ENCODE results near the gene ALDOC.

ALDOC gene

GRCh38 chr17:28534740-28535375 is 41.8 kb downstream of the ALDOC start:
- Histone ChIP-seq H3K9me3 (ENCODE audit: severe bottlenecking) (no peaks in the 10 kb centered on the region), H3K27ac (no peak overlapping the region), H3K36me3 (no peaks in the 10 kb centered on the region), H3K4me3 (ENCODE audit: low read depth, low read length) (no peak overlapping the region), H3K27me3 (ENCODE audit: insufficient read depth, low read depth, severe bottlenecking) (no peaks in the 10 kb centered on the region)
- DNase-seq: no peak
- TF ChIP-seq CTCF (IDR thresholded peaks at IDR 0.05; ENCODE audit: low read depth, low read length): peak; percentile 37; the same call in 1 of the 2 replicates

- Histone ChIP-seq H3K27ac (no peak overlapping the region), H3K36me3 (no peaks in the 10 kb centered on the region), H3K27me3 (ENCODE audit: insufficient read depth, low read depth, severe bottlenecking) (no peaks in the 10 kb centered on the region), H3K4me3 (ENCODE audit: low read depth, low read length) (no peak overlapping the region), H3K9me3 (ENCODE audit: severe bottlenecking) (no peaks in the 10 kb centered on the region)
- no peak for DNase-seq
- no peak for TF ChIP-seq CTCF (IDR thresholded peaks at IDR 0.05; ENCODE audit: low read depth, low read length)
Measured at GRCh38 chr17:28533091-28533807, 43.4 kb downstream of the ALDOC start.

- no peak overlapping the region for H3K4me3 ChIP-seq (ENCODE audit: low read depth, low read length)
- no peaks in the 10 kb centered on the region for H3K36me3 ChIP-seq
- H3K27ac ChIP-seq: no peak overlapping the region
- peak; percentile 39 for DNase-seq
- no peaks in the 10 kb centered on the region for H3K27me3 ChIP-seq (ENCODE audit: insufficient read depth, low read depth, severe bottlenecking)
- H3K9me3 ChIP-seq (ENCODE audit: severe bottlenecking): no peaks in the 10 kb centered on the region
- no peak for TF ChIP-seq CTCF (IDR thresholded peaks at IDR 0.05; ENCODE audit: low read depth, low read length)
Measured at GRCh38 chr17:28532050-28532960, 44.4 kb downstream of the ALDOC start.

GRCh38 chr17:28530926-28531325 is 45.8 kb downstream of the ALDOC start:
- Histone ChIP-seq H3K4me3 (ENCODE audit: low read depth, low read length) (no peak overlapping the region), H3K27ac (no peak overlapping the region), H3K27me3 (ENCODE audit: insufficient read depth, low read depth, severe bottlenecking) (no peaks in the 10 kb centered on the region), H3K9me3 (ENCODE audit: severe bottlenecking) (no peaks in the 10 kb centered on the region), H3K36me3 (no peaks in the 10 kb centered on the region)
- no peak for DNase-seq
- TF ChIP-seq CTCF (IDR thresholded peaks at IDR 0.05; ENCODE audit: low read depth, low read length): no peak

- no peak for TF ChIP-seq CTCF (IDR thresholded peaks at IDR 0.05; ENCODE audit: low read depth, low read length)
- H3K27ac ChIP-seq: no peak overlapping the region
Measured at GRCh38 chr17:28530250-28530649, 46.4 kb downstream of the ALDOC start.

More at GRCh38 chr17:28530250-28530649, 46.4 kb downstream of the ALDOC start:
- Histone ChIP-seq H3K27me3 (ENCODE audit: insufficient read depth, low read depth, severe bottlenecking) (no peaks in the 10 kb centered on the region), H3K4me3 (ENCODE audit: low read depth, low read length) (no peak overlapping the region), H3K9me3 (ENCODE audit: severe bottlenecking) (no peaks in the 10 kb centered on the region), H3K36me3 (no peaks in the 10 kb centered on the region)
- DNase-seq: no peak

All from WERI-Rb-1 (cell line).